Activated CD8-positive, alpha-beta memory T cell treated with anti-CD3 and anti-CD28 coated beads for 1 hour (primary cell): Measurements from ENCODE around the gene GPC1.

Source experiments
- DNase-seq, 2 donors: peaks; one replicate each; pipeline ENCODE4 v3.0.0-alpha.2; 2020; ENCODE audit warnings: low read depth in 1 of 2; ENCODE audit errors: extremely low read depth in 1 of 2

GPC1 gene

DNA sequence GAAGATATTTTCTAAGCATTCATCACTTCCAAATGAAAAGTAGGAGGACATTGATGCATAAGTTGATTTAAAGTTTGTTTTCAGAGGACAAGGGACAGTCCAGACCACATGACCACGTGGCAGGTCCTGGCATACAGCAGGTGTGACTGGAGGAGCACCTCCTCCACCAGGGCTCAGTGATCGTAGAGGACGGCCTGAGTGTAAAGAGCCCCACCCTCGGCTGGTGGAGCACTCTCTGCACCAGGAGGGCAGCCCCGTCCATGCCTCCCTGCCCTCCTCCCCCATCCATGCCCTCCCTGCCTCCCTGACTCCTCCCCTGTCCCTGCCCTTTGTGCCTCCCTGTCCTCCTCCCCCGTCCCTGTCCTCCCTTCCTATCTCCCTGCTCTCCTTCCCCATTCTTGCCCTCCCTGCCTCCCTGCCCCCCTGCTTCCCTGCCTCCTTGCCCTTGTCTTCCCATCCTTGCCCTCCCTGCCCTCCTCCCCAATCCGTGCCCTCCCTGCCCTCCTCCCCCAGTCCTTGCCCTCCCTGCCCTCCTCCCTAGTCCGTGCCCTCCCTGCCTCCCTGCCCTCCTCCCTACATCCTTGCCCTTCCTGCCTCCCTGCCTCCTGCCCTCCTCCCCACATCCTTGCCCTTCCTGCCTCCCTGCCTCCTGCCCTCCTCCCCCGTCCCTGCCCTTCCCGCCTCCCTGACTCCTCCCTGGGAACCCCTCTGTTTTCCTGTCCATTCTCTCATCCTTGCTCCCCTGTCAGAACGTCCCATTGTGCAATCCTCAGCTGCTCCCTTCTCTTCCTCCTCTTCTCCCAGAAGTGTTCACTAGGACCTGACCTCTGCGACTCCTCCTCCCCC, 74.4 kb downstream of the GPC1 start:
- DNase-seq = no peak

DNA sequence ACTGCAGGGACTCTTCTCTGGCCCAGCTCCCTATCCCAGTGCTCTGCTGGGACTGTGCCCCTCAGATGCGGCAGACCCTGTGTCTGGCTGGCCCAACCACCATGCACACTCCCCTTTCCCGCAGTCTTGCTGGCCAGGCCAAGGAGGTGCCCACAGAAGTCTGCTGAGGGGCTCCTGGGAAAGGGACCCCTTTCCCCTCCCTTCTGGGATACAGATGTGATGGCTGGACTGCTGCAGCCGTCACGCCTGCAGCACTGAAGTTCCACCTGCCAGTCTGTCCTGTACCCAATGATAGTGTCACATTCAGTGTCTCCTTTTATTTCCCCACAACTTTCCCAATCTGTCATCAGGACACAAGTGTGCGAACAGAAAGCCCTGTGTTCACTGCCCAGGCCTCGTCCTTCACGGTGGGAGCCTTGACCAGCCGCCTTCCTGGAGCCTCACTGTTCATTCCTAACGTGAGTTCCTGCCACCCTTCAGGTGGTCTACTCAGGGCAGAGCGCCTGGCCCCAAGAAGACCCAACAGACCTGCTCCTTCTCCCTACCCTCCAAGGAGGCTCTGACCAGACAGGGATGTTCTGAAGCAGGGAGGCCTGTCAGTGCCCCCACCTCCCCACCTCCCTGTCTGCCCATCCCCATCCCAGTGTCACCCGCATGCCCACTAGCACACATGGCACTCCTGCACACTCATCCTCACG, 75.2 kb downstream of the GPC1 start:
- no peak for DNase-seq

GRCh38 chr2:240511351-240512108, 76.1 kb downstream of the GPC1 start:
- DNase-seq = no peak

DNA sequence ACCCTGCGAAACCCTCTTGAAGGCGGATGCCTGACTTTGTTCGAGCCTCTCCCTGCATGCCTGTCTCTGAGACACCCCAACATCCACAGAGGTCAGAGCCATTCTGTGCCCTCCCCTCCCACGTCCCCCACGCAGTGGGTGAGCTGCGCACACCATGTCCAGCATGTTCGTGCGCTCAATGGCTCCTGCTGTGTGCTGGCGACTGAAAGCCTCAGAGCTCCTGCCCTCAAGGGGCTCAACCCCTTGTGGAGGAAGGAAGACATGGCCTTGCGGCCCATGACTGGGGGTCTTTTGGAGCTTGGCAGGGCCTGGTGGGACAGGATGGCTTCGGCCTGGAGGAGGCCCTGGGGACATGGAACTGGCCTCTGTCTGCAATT, 76.6 kb downstream of the GPC1 start:
- DNase-seq = no peak

GRCh38 chr2:240512666-240513535, 77.4 kb downstream of the GPC1 start:
- DNase-seq = no peak

GRCh38 chr2:240513549-240514287, 78.3 kb downstream of the GPC1 start:
- DNase-seq = peak; percentile 58 to 66

GRCh38 chr2:240514631-240515030, 79.2 kb downstream of the GPC1 start:
- no peak for DNase-seq

GRCh38 chr2:240517342-240517741, 81.9 kb downstream of the GPC1 start:
- DNase-seq = no peak
